H9 (cell line): ENCODE measurements around the gene TNFRSF4. TPM values are rescaled to one million over a fixed set of nuclear protein-coding genes. Genes with fewer than 3 reads are reported as not detected.

Source experiments
- DNase-seq: peaks from one replicate; pipeline ENCODE4 v3.0.0-alpha.2; 2017
- H2AFZ ChIP-seq: one replicate; pipeline ENCODE4 v1.6.1; 2013; ENCODE audit warnings: mild to moderate bottlenecking, low read length, control low read depth, moderate library complexity
- H2AK5ac ChIP-seq: 2 replicates; pipeline ENCODE4 v1.6.1; 2013; ENCODE audit warnings: low read length, control low read depth, mixed read lengths; ENCODE audit not compliant: insufficient read length
- H2BK120ac ChIP-seq: one replicate; pipeline ENCODE4 v1.6.1; 2013; ENCODE audit warnings: low read depth, mild to moderate bottlenecking, low read length, control low read depth, inconsistent platforms; ENCODE audit not compliant: poor library complexity, severe bottlenecking
- H2BK12ac ChIP-seq: 2 replicates; pipeline ENCODE4 v1.6.1; 2013; ENCODE audit warnings: low read length, control low read depth, mixed read lengths, low read depth; ENCODE audit not compliant: insufficient read length
- H2BK15ac ChIP-seq: 2 replicates; pipeline ENCODE4 v1.6.1; 2013; ENCODE audit warnings: low read depth, low read length, control low read depth
- H2BK20ac ChIP-seq: one replicate; pipeline ENCODE4 v1.6.1; 2013; ENCODE audit warnings: low read depth, mild to moderate bottlenecking, low read length, control low read depth, inconsistent platforms; ENCODE audit not compliant: poor library complexity, severe bottlenecking
- H2BK5ac ChIP-seq: 2 replicates; pipeline ENCODE4 v1.6.1; 2013; ENCODE audit warnings: low read length, control low read depth, mixed read lengths; ENCODE audit not compliant: insufficient read length
- H3K14ac ChIP-seq: 2 replicates; pipeline ENCODE4 v1.6.1; 2013; ENCODE audit warnings: low read length, control low read depth; ENCODE audit not compliant: insufficient read depth
- H3K18ac ChIP-seq: 2 replicates; pipeline ENCODE4 v1.6.1; 2013; ENCODE audit warnings: low read depth, mild to moderate bottlenecking, mixed read lengths, low read length, control low read depth; ENCODE audit not compliant: insufficient read length
- H3K23ac ChIP-seq: 2 replicates; pipeline ENCODE4 v1.6.1; 2013; ENCODE audit warnings: low read length, control low read depth, mixed read lengths, low read depth; ENCODE audit not compliant: insufficient read length
- H3K23me2 ChIP-seq: 2 replicates; pipeline ENCODE4 v1.6.1; 2013; ENCODE audit warnings: low read depth, mild to moderate bottlenecking, mixed read lengths, low read length, control low read depth; ENCODE audit not compliant: insufficient read length, poor library complexity, severe bottlenecking
- H3K27ac ChIP-seq: 2 replicates; pipeline ENCODE4 v1.5.1; 2013; ENCODE audit warnings: low read length, control low read depth, mixed read lengths, low read depth; ENCODE audit not compliant: insufficient read length
- H3K27me3 ChIP-seq: 2 replicates; pipeline ENCODE4 v1.6.1; 2013; ENCODE audit warnings: low read length, control low read depth, inconsistent platforms; ENCODE audit not compliant: insufficient read depth
- H3K4ac ChIP-seq: 2 replicates; pipeline ENCODE4 v1.6.1; 2013; ENCODE audit warnings: low read depth, mild to moderate bottlenecking, control low read depth, inconsistent platforms, low read length, moderate library complexity
- H3K4me1 ChIP-seq: 2 replicates; pipeline ENCODE4 v1.6.1; 2013; ENCODE audit warnings: low read length, control low read depth, inconsistent platforms; ENCODE audit not compliant: insufficient read depth
- H3K4me2 ChIP-seq: 2 replicates; pipeline ENCODE4 v1.6.1; 2013; ENCODE audit warnings: low read length, control low read depth, mixed read lengths; ENCODE audit not compliant: insufficient read length, insufficient read depth
- H3K56ac ChIP-seq: 2 replicates; pipeline ENCODE4 v1.6.1; 2013; ENCODE audit warnings: low read depth, mild to moderate bottlenecking, mixed read lengths, low read length, control low read depth; ENCODE audit not compliant: insufficient read length
- H3K79me1 ChIP-seq: 2 replicates; pipeline ENCODE4 v1.6.1; 2013; ENCODE audit warnings: low read depth, mild to moderate bottlenecking, moderate library complexity, low read length, control low read depth, inconsistent platforms; ENCODE audit not compliant: insufficient read depth, poor library complexity, severe bottlenecking
- H3K79me2 ChIP-seq: 2 replicates; pipeline ENCODE4 v1.6.1; 2013; ENCODE audit warnings: low read length, control low read depth, inconsistent platforms; ENCODE audit not compliant: insufficient read depth
- H3K9ac ChIP-seq: 2 replicates; pipeline ENCODE4 v1.6.1; 2013; ENCODE audit warnings: low read length, control low read depth, mixed read lengths; ENCODE audit not compliant: insufficient read length; ENCODE audit errors: extremely low read depth
- H3K9me3 ChIP-seq: one replicate; pipeline ENCODE4 v1.6.1; 2013; ENCODE audit warnings: low read depth, low read length, inconsistent platforms; ENCODE audit not compliant: control insufficient read depth
- H3T11ph ChIP-seq: one replicate; pipeline ENCODE4 v1.6.1; 2013; ENCODE audit warnings: mild to moderate bottlenecking, low read length, control low read depth, inconsistent platforms
- H4K20me1 ChIP-seq: one replicate; pipeline ENCODE4 v1.6.1; 2013; ENCODE audit not compliant: control insufficient read depth, insufficient read length, insufficient read depth
- H4K5ac ChIP-seq: 2 replicates; pipeline ENCODE4 v1.6.1; 2013; ENCODE audit warnings: low read depth, mild to moderate bottlenecking, mixed read lengths, low read length, control low read depth; ENCODE audit not compliant: insufficient read length
- H4K8ac ChIP-seq: replicated peaks from 2 replicates; pipeline ENCODE4 v1.6.1; 2013; ENCODE audit warnings: low read length, control low read depth, mixed read lengths, low read depth; ENCODE audit not compliant: insufficient read length
- H4K91ac ChIP-seq: 2 replicates; pipeline ENCODE4 v1.6.1; 2013; ENCODE audit warnings: low read depth, mild to moderate bottlenecking, moderate library complexity, mixed read lengths, low read length, control low read depth; ENCODE audit not compliant: insufficient read length
- H3K27ac Mint-ChIP-seq, 3 experiments: 2 replicates in 2 of 3; 3 replicates in 1 of 3; pipeline ENCODE4 v1.8.0; 2020 to 2021; ENCODE audit warnings: mixed read lengths in 3 of 3, mild to moderate bottlenecking in 1 of 3, moderate library complexity in 1 of 3
- H3K27me3 Mint-ChIP-seq: 2 replicates; pipeline ENCODE4 v1.8.0; 2021; ENCODE audit warnings: low read depth, mild to moderate bottlenecking, moderate library complexity, mixed read lengths
- H3K36me3 Mint-ChIP-seq, 3 experiments: 2 replicates in 2 of 3; 3 replicates in 1 of 3; pipeline ENCODE4 v1.8.0; 2020 to 2021; ENCODE audit warnings: low read depth in 3 of 3, mixed read lengths in 3 of 3; ENCODE audit not compliant: insufficient read depth in 1 of 3
- H3K4me1 Mint-ChIP-seq, 2 experiments: 2 replicates each; pipeline ENCODE4 v1.8.0; 2020; ENCODE audit warnings: mixed read lengths in 2 of 2
- H3K4me3 Mint-ChIP-seq, 2 experiments: 2 replicates in 1 of 2; 3 replicates in 1 of 2; pipeline ENCODE4 v1.8.0; 2020 to 2021; ENCODE audit warnings: mild to moderate bottlenecking in 2 of 2, mixed read lengths in 2 of 2, moderate library complexity in 1 of 2
- H3K9me3 Mint-ChIP-seq, 2 experiments: 2 replicates in 1 of 2; 3 replicates in 1 of 2; pipeline ENCODE4 v1.8.0; 2020; ENCODE audit warnings: mild to moderate bottlenecking in 2 of 2, mixed read lengths in 2 of 2, moderate library complexity in 1 of 2
- WGBS: extraction: QIAGEN DNeasy Blood & Tissue Kit; methylation state at CpG from one replicate; pipeline ENCODE4 v1.1.7; 2013; ENCODE audit warnings: missing lambda C conversion rate, low lambda C conversion rate, mixed read lengths; ENCODE audit not compliant: insufficient read length; ENCODE audit errors: extremely low coverage; 5-methylcytosine and 5-hydroxymethylcytosine counted together
- total RNA-seq: library from RNA; stranded (reverse); gene quantifications from 2 replicates; pipeline ENCODE4 v1.2.1, GENCODE V29; 2021
- TF ChIP-seq, protein P1 (sequence below): fragments of 200-600 bp; sonication (generic); conservative IDR thresholded peaks from 3 replicates; pipeline ENCODE4 v1.8.0; 2021; ENCODE audit warnings: antibody characterized with exemption, mild to moderate bottlenecking

Gene TNFRSF4
- total RNA-seq, 1 experiment from 2014 or later: 0.24 TPM

- Histone ChIP-seq H3K79me2 (no peaks in the 10 kb centered on the region; the same call in 1 of the 2 replicates), H2BK5ac (no peak overlapping the region), H4K91ac (no peak overlapping the region), H2BK20ac (no peak overlapping the region), H2BK120ac (no peak overlapping the region), H4K20me1 (no peaks in the 10 kb centered on the region), H2BK12ac (no peak overlapping the region), H3K9me3 (no peaks in the 10 kb centered on the region), H4K8ac (no peak overlapping the region), H3K23ac (no peak overlapping the region), H2AFZ (no peak overlapping the region), H3K4me2 (no peak overlapping the region), H3K4me1 (no peaks in the 10 kb centered on the region), H3K23me2 (no peaks in the 10 kb centered on the region), H2AK5ac (no peak overlapping the region), H4K5ac (no peak overlapping the region), H3K27me3 (no peaks in the 10 kb centered on the region), H2BK15ac (no peak overlapping the region), H3K4ac (no peak overlapping the region), H3K56ac (no peak overlapping the region), H3K14ac (no peak overlapping the region), H3K79me1 (no peaks in the 10 kb centered on the region), H3K9ac (no peak overlapping the region), H3T11ph (no peak overlapping the region), H3K27ac (no peak overlapping the region), H3K18ac (no peak overlapping the region)
- Mint-ChIP-seq H3K27me3 (peaks cover 3% of the 10 kb centered on the region; the same call in 1 of the 2 replicates), H3K27ac (no peak overlapping the region), H3K36me3 (peaks cover 42 to 79% (median 61%) of the 10 kb centered on the region in 3 experiments; a peak in 6 of 7 replicates), H3K4me1 (peaks cover 8 to 13% of the 10 kb centered on the region in 2 experiments), H3K4me3 (no peak overlapping the region), H3K9me3 (no peaks in the 10 kb centered on the region; a peak in 1 of 5 replicates)
- WGBS: no CpG with 5 or more reads among the region's 8 CpGs
- TF ChIP-seq, protein P1, sequence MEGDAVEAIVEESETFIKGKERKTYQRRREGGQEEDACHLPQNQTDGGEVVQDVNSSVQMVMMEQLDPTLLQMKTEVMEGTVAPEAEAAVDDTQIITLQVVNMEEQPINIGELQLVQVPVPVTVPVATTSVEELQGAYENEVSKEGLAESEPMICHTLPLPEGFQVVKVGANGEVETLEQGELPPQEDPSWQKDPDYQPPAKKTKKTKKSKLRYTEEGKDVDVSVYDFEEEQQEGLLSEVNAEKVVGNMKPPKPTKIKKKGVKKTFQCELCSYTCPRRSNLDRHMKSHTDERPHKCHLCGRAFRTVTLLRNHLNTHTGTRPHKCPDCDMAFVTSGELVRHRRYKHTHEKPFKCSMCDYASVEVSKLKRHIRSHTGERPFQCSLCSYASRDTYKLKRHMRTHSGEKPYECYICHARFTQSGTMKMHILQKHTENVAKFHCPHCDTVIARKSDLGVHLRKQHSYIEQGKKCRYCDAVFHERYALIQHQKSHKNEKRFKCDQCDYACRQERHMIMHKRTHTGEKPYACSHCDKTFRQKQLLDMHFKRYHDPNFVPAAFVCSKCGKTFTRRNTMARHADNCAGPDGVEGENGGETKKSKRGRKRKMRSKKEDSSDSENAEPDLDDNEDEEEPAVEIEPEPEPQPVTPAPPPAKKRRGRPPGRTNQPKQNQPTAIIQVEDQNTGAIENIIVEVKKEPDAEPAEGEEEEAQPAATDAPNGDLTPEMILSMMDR: no peak
- no peak for DNase-seq
Observed at GRCh38 chr1:1262758-1263157, 48.8 kb upstream of the TNFRSF4 start.
